B cell (primary cell): ENCODE results near the gene ITGB2. TPM values are rescaled to one million over a fixed set of nuclear protein-coding genes. Genes with fewer than 3 reads are reported as not detected.
A peak's percentile ranks its signal among the peaks of the same experiment; 100 is the strongest.

Experiments
- ATAC-seq: fragments of 200-7000 bp; cut with Tn5 transposase; one replicate; pipeline ENCODE4 v1.10.0; 2021; ENCODE audit warnings: low read depth, mild to moderate bottlenecking, moderate number of reproducible peaks, moderate library complexity
- CTCF ChIA-PET: fragments of 350-600 bp; sonication (Branson Sonifier 250); formaldehyde crosslinking; loops from one replicate; lab custom pipeline; 2021; ENCODE audit warnings: antibody characterized with exemption, inconsistent platforms; lab: Charles Lee
- POLR2A ChIA-PET: fragments of 350-600 bp; sonication (Branson Sonifier 250); formaldehyde crosslinking; loops from one replicate; lab custom pipeline; 2021; ENCODE audit warnings: antibody characterized with exemption; lab: Charles Lee
- DNase-seq: peaks from one replicate; pipeline ENCODE4 v3.0.0; 2013
- H2AFZ ChIP-seq: 2 replicates; pipeline ENCODE4 v1.6.1; 2012; ENCODE audit warnings: mild to moderate bottlenecking, low read depth, low read length; ENCODE audit not compliant: insufficient read depth, poor library complexity, severe bottlenecking
- H3K27ac ChIP-seq, 2 donors: 1 replicate in 1 of 2; 2 replicates in 1 of 2; pipeline ENCODE4 v1.5.1; 2012 to 2013; ENCODE audit warnings: low read length in 2 of 2, mild to moderate bottlenecking in 2 of 2, moderate library complexity in 1 of 2
- H3K27me3 ChIP-seq, 4 experiments: fragments of 200-600 bp in 1 of 4; sonication (generic) in 1 of 4; replicated peaks in 1 of 4; 1 replicate in 2 of 4; 2 replicates in 2 of 4; pipeline versions ENCODE4 v1.6.1 to v1.7.0; 2013 to 2016; ENCODE audit warnings: low read length in 3 of 4, mild to moderate bottlenecking in 2 of 4, mixed read lengths in 1 of 4, moderate library complexity in 1 of 4; ENCODE audit not compliant: insufficient read depth in 4 of 4, control insufficient read depth in 3 of 4; ENCODE audit errors: control extremely low read depth in 1 of 4
- H3K36me3 ChIP-seq, 2 experiments: replicated peaks in 1 of 2; 1 replicate in 1 of 2; 2 replicates in 1 of 2; pipeline versions ENCODE4 v1.6.1 to v1.7.1; 2013; ENCODE audit warnings: low read length in 1 of 2; ENCODE audit not compliant: insufficient read depth in 2 of 2, control insufficient read depth in 1 of 2; ENCODE audit errors: control extremely low read depth in 1 of 2, extremely low read depth in 1 of 2
- H3K4me1 ChIP-seq, 2 donors: fragments of 200-600 bp in 1 of 2; sonication (generic) in 1 of 2; 1 replicate in 1 of 2; 2 replicates in 1 of 2; pipeline versions ENCODE4 v1.5.1 to v1.6.1; 2013 to 2017; ENCODE audit warnings: low read length in 2 of 2; ENCODE audit not compliant: control insufficient read depth in 2 of 2, insufficient read depth in 2 of 2
- H3K4me2 ChIP-seq: replicated peaks from 2 replicates; pipeline ENCODE3; 2012; ENCODE audit warnings: mild to moderate bottlenecking, low read depth, low read length; ENCODE audit not compliant: poor library complexity, severe bottlenecking
- H3K4me3 ChIP-seq, 5 experiments: fragments of 200-600 bp in 1 of 5; sonication (generic) in 1 of 5; 1 replicate in 3 of 5; 2 replicates in 2 of 5; pipeline versions ENCODE4 v1.5.1 to v1.7.0; 2011 to 2016; ENCODE audit warnings: low read length in 4 of 5, mild to moderate bottlenecking in 4 of 5, low read depth in 2 of 5, control low read depth in 1 of 5, moderate library complexity in 1 of 5; ENCODE audit not compliant: insufficient read depth in 1 of 5; ENCODE audit errors: control extremely low read depth in 1 of 5, extremely low read depth in 1 of 5
- H3K79me2 ChIP-seq: fragments of 200-600 bp; sonication (generic); one replicate; pipeline ENCODE4 v1.6.0; 2016; ENCODE audit warnings: low read length; ENCODE audit not compliant: control insufficient read depth, insufficient read depth
- H3K9ac ChIP-seq: fragments of 200-600 bp; sonication (generic); 2 replicates; pipeline ENCODE4 v1.6.1; 2017; ENCODE audit warnings: mild to moderate bottlenecking, low read length, moderate library complexity
- H3K9me3 ChIP-seq, 3 donors: one replicate each; pipeline versions ENCODE4 v1.6.1 to v1.7.1; 2013; ENCODE audit warnings: low read length in 2 of 3; ENCODE audit not compliant: control insufficient read depth in 2 of 3, insufficient read depth in 1 of 3; ENCODE audit errors: control extremely low read depth in 1 of 3
- H4K20me1 ChIP-seq: 2 replicates; pipeline ENCODE4 v1.6.0; 2012; ENCODE audit warnings: mild to moderate bottlenecking, low read length; ENCODE audit not compliant: insufficient read depth, control insufficient read depth, poor library complexity, severe bottlenecking
- H3K27ac Mint-ChIP-seq: one replicate; pipeline ENCODE4 v1.8.0; 2021; ENCODE audit warnings: mixed read lengths
- H3K27me3 Mint-ChIP-seq: one replicate; pipeline ENCODE4 v1.8.0; 2021; ENCODE audit warnings: mixed read lengths
- H3K4me1 Mint-ChIP-seq: one replicate; pipeline ENCODE4 v1.8.0; 2021; ENCODE audit warnings: mixed read lengths
- H3K4me3 Mint-ChIP-seq: one replicate; pipeline ENCODE4 v1.8.0; 2021; ENCODE audit warnings: mixed read lengths
- H3K9me3 Mint-ChIP-seq: one replicate; pipeline ENCODE4 v1.8.0; 2022; ENCODE audit warnings: mixed read lengths; ENCODE audit not compliant: insufficient read depth
- EZH2 ChIP-seq: IDR thresholded peaks from 2 replicates; pipeline ENCODE4 v1.6.1; 2012; ENCODE audit warnings: borderline replicate concordance, low read depth, mild to moderate bottlenecking, moderate library complexity, low read length; ENCODE audit not compliant: insufficient read depth, poor library complexity, severe bottlenecking
- WGBS: methylation state at CpG from one replicate; pipeline ENCODE4 v1.1.5; 2013; ENCODE audit warnings: missing lambda C conversion rate; ENCODE audit not compliant: insufficient coverage; 5-methylcytosine and 5-hydroxymethylcytosine counted together
- intact Hi-C: fragments of 100-400 bp; cut with micrococcal nuclease; formaldehyde crosslinking; loops from one replicate; pipeline ENCODE4 v1.10.0; 2022
- polyA plus RNA-seq: library from polyadenylated mRNA; depleted of rRNA; stranded (reverse); fragments of >200 nt; gene quantifications from 2 replicates; pipeline ENCODE4 v1.2.3, GENCODE V29; 2012
- total RNA-seq, 2 donors: library from RNA; stranded (reverse); fragments of 120-200 nt in 1 of 2; gene quantifications; 1 replicate in 1 of 2; 2 replicates in 1 of 2; pipeline versions ENCODE4 v1.2.3 to v1.2.4, GENCODE V29; 2013 to 2022
- TF ChIP-seq, protein P1 (sequence below): fragments of 200-600 bp; IDR thresholded peaks from one replicate; pipeline ENCODE4 v1.8.0; 2022; ENCODE audit warnings: antibody characterized with exemption, mild to moderate bottlenecking

The ITGB2 gene
- total and polyA plus RNA-seq, 2 donors (not counting 1 experiment from before 2014, with no cell fraction given), result 102 to 368 TPM

DNA sequence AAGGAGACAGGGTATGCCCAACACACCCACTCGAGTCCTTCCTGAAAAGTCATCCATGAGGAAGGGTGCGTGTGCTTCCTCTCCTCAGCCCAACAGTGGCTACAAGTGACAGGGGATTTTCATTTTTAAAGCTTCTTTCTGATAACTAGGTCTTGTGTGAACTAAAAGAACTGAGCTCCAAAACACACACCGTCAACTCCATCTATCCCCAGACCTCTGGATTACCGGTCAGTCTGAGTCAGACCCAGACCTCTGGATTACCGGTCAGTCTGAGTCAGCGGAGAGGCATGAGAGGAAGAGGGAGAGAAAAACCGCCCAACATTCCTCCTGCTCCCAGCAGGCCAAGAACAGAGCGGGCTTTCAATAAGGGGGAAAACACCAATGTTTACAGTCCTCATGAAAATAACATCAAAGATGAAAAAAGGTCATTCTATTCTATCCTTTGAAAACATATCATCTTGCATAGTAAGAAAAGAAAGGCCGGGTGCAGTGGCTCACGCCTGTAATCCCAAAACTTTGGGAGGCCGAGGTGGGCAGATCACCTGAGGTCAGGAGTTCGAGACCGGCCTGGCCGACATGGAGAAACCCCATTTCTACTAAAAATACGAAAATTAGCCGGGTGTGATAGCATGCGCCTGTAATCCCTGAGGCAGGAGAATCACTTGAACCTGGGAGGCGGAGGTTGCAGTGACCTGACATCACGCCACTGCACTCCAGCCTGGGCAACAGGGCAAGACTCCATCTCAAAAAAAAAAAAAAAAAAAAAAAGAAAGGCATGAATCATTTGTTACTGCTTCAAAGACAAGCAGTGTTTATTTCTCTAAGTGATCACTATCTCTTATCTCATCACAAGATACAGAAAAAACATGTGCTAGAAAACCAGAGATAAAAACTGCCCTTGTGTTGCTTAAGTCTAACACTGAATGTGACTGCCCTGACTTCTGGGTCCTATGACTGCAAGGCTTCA, 50.6 kb downstream of the ITGB2 start:
- no peaks in the 10 kb centered on the region for H3K27me3 Mint-ChIP-seq
- Histone ChIP-seq H3K9me3 (peaks cover 0 to 3% (median 0%) of the 10 kb centered on the region in 3 donors), H4K20me1 (peaks cover 77% of the 10 kb centered on the region), H3K36me3 (peaks cover 0 to 9% of the 10 kb centered on the region in 2 experiments), H2AFZ (no peak overlapping the region), H3K27me3 (no peaks in the 10 kb centered on the region), H3K9ac (no peak overlapping the region), H3K79me2 (peaks cover 84% of the 10 kb centered on the region), H3K27ac (no peak overlapping the region), H3K4me2 (no peak overlapping the region), H3K4me3 (no peak overlapping the region), H3K4me1 (peaks cover 62 to 69% of the 10 kb centered on the region in 2 donors)
- H3K9me3 Mint-ChIP-seq, result no peaks in the 10 kb centered on the region
- POLR2A ChIA-PET, result no interaction called here
- H3K4me3 Mint-ChIP-seq, result peak overlapping the region; percentile 41
- no peak overlapping the region for H3K27ac Mint-ChIP-seq
- DNase-seq (no peak), ATAC-seq (no peak)
- CTCF ChIA-PET, result no interaction called here
- TF ChIP-seq EZH2, result no peak
- TF ChIP-seq, protein P1, sequence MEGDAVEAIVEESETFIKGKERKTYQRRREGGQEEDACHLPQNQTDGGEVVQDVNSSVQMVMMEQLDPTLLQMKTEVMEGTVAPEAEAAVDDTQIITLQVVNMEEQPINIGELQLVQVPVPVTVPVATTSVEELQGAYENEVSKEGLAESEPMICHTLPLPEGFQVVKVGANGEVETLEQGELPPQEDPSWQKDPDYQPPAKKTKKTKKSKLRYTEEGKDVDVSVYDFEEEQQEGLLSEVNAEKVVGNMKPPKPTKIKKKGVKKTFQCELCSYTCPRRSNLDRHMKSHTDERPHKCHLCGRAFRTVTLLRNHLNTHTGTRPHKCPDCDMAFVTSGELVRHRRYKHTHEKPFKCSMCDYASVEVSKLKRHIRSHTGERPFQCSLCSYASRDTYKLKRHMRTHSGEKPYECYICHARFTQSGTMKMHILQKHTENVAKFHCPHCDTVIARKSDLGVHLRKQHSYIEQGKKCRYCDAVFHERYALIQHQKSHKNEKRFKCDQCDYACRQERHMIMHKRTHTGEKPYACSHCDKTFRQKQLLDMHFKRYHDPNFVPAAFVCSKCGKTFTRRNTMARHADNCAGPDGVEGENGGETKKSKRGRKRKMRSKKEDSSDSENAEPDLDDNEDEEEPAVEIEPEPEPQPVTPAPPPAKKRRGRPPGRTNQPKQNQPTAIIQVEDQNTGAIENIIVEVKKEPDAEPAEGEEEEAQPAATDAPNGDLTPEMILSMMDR, result no peak
- peaks cover 80% of the 10 kb centered on the region for H3K4me1 Mint-ChIP-seq
- intact Hi-C loops, result loop anchor here (10.0 kb wide), 1 partner anchor 855 kb away; the partner anchor contains the start of gene TRAPPC10
- WGBS, result 97% methylated on average over 7 of the region's 19 CpGs

DNA sequence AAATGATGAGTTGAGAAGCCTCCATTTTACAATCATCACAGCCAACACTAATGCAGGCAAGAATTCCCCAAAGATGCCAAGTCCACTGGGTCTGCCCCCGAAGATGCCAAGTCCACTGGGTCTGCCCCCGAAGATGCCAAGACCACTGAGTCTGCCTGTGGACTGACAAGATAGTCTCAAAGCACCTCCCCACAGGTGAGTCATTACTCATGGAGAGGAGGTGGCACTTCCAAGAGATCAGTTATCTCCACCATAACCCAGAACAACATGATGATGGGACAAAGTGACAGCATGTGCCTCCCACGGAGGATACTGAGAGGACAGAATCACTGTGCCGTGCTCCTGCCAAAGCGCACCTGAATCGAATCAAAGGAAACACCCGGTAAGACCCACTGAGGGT, 52.0 kb downstream of the ITGB2 start:
- H3K9me3 ChIP-seq, result peaks cover 0 to 3% (median 0%) of the 10 kb centered on the region in 3 donors
- no peaks in the 10 kb centered on the region for H3K27me3 Mint-ChIP-seq
- H3K4me2 ChIP-seq, result peak overlapping the region; percentile 12
- no peaks in the 10 kb centered on the region for H3K9me3 Mint-ChIP-seq
- POLR2A ChIA-PET, result no interaction called here
- H3K79me2 ChIP-seq, result peaks cover 98% of the 10 kb centered on the region
- H2AFZ ChIP-seq, result no peak overlapping the region
- DNase-seq, result no peak
- H3K9ac ChIP-seq, result no peak overlapping the region
- peak overlapping the region; percentile 3 for H3K4me3 Mint-ChIP-seq
- H3K4me3 ChIP-seq, result no peak overlapping the region
- CTCF ChIA-PET, result interaction anchor here (0.6 to 1.0 kb wide), 2 partner anchors 24 to 80 kb away, joined by 4 to 6 read pairs; no protein-coding TSS in a partner anchor
- H4K20me1 ChIP-seq, result peaks cover 90% of the 10 kb centered on the region
- peaks cover 61 to 67% of the 10 kb centered on the region in 2 donors for H3K4me1 ChIP-seq
- TF ChIP-seq EZH2, result no peak
- TF ChIP-seq, protein P1, result no peak
- no peaks in the 10 kb centered on the region for H3K27me3 ChIP-seq
- ATAC-seq, result no peak
- peaks cover 0 to 21% of the 10 kb centered on the region in 2 experiments for H3K36me3 ChIP-seq
- H3K4me1 Mint-ChIP-seq, result peaks cover 76% of the 10 kb centered on the region
- no peak overlapping the region for H3K27ac Mint-ChIP-seq
- no peak overlapping the region for H3K27ac ChIP-seq
- intact Hi-C loops, result no loop called here
- 93% methylated on average over 2 of the region's 7 CpGs for WGBS
